Neural crest cell (in vitro differentiated cells): ENCODE data around the gene TOMM7. TPM values are rescaled to one million over a fixed set of nuclear protein-coding genes. Genes with fewer than 3 reads are reported as not detected.
"Not testable (repeated sequence)": the region's sequence is repeated elsewhere in the genome, so short reads cannot be mapped to it uniquely, and the experiment has no call there.

ENCODE experiments used
- DNase-seq: peaks from one replicate; pipeline ENCODE4 v3.0.0; 2021; ENCODE audit warnings: low read depth, mixed read lengths, low spot score
- H3K27ac Mint-ChIP-seq: one replicate; pipeline ENCODE4 v1.8.0; 2021; ENCODE audit warnings: mild to moderate bottlenecking, mixed read lengths; ENCODE audit not compliant: unreplicated experiment
- H3K27me3 Mint-ChIP-seq: 2 replicates; pipeline ENCODE4 v1.8.0; 2021; ENCODE audit warnings: low read depth, mild to moderate bottlenecking, mixed read lengths
- H3K36me3 Mint-ChIP-seq: 2 replicates; pipeline ENCODE4 v1.8.0; 2021; ENCODE audit warnings: low read depth, mild to moderate bottlenecking, mixed read lengths
- H3K4me1 Mint-ChIP-seq: 2 replicates; pipeline ENCODE4 v1.8.0; 2021; ENCODE audit warnings: mixed read lengths
- H3K4me3 Mint-ChIP-seq: one replicate; pipeline ENCODE4 v1.8.0; 2021; ENCODE audit warnings: mild to moderate bottlenecking, mixed read lengths
- H3K9me3 Mint-ChIP-seq: 2 replicates; pipeline ENCODE4 v1.8.0; 2021; ENCODE audit warnings: mixed read lengths
- CTCF ChIP-seq: fragments of 200-600 bp; sonication (generic); conservative IDR thresholded peaks from 2 replicates; pipeline ENCODE4 v1.5.0; 2021; ENCODE audit warnings: antibody characterized with exemption, mild to moderate bottlenecking
- total RNA-seq: library from RNA; stranded (reverse); gene quantifications from 2 replicates; pipeline ENCODE4 v1.2.1, GENCODE V29; 2021

The TOMM7 gene
- total RNA-seq, 1 donor from 2014 or later, result 179 TPM

- Mint-ChIP-seq H3K9me3 (no peaks in the 10 kb centered on the region), H3K27ac (no peak overlapping the region), H3K4me1 (peaks cover 4% of the 10 kb centered on the region), H3K27me3 (no peaks in the 10 kb centered on the region), H3K36me3 (peaks cover 6% of the 10 kb centered on the region), H3K4me3 (no peak overlapping the region)
- TF ChIP-seq CTCF, result no peak
- DNase-seq, result no peak
Observed at GRCh38 chr7:22809902-22810642, 12.6 kb downstream of the TOMM7 start.

- no peak for TF ChIP-seq CTCF
- H3K4me3 Mint-ChIP-seq, result no peak overlapping the region
- H3K4me1 Mint-ChIP-seq, result peaks cover 4% of the 10 kb centered on the region
- H3K27me3 Mint-ChIP-seq, result no peaks in the 10 kb centered on the region
- H3K36me3 Mint-ChIP-seq, result peaks cover 5% of the 10 kb centered on the region
- no peaks in the 10 kb centered on the region for H3K9me3 Mint-ChIP-seq
- no peak overlapping the region for H3K27ac Mint-ChIP-seq
- no peak for DNase-seq
Observed at GRCh38 chr7:22808140-22808539, 14.5 kb downstream of the TOMM7 start.

- DNase-seq, result no peak
- Mint-ChIP-seq H3K27me3 (no peaks in the 10 kb centered on the region), H3K9me3 (no peaks in the 10 kb centered on the region), H3K36me3 (peaks cover 4% of the 10 kb centered on the region), H3K27ac (no peak overlapping the region), H3K4me3 (no peak overlapping the region), H3K4me1 (peaks cover 16% of the 10 kb centered on the region)
- TF ChIP-seq CTCF, result no peak
Observed at GRCh38 chr7:22806752-22807151, 15.9 kb downstream of the TOMM7 start.

GRCh38 chr7:22805227-22805626 is 17.4 kb downstream of the TOMM7 start:
- Mint-ChIP-seq H3K4me1 (peaks cover 16% of the 10 kb centered on the region), H3K27ac (no peak overlapping the region), H3K4me3 (no peak overlapping the region), H3K36me3 (peaks cover 4% of the 10 kb centered on the region), H3K27me3 (no peaks in the 10 kb centered on the region), H3K9me3 (no peaks in the 10 kb centered on the region)
- TF ChIP-seq CTCF, result no peak
- DNase-seq, result no peak

GRCh38 chr7:22802831-22803230 is 19.8 kb downstream of the TOMM7 start:
- DNase-seq, H3K9me3 Mint-ChIP-seq, H3K36me3 Mint-ChIP-seq, H3K27ac Mint-ChIP-seq, H3K4me3 Mint-ChIP-seq, H3K27me3 Mint-ChIP-seq: not testable (repeated sequence)
- H3K4me1 Mint-ChIP-seq, result peaks cover 15% of the 10 kb centered on the region

GRCh38 chr7:22802426-22802825 is 20.2 kb downstream of the TOMM7 start:
- no peak for DNase-seq
- H3K9me3 Mint-ChIP-seq, result peaks cover 4% of the 10 kb centered on the region
- peaks cover 6% of the 10 kb centered on the region for H3K36me3 Mint-ChIP-seq
- peaks cover 12% of the 10 kb centered on the region for H3K4me1 Mint-ChIP-seq
- TF ChIP-seq CTCF, result no peak
- H3K4me3 Mint-ChIP-seq, result no peak overlapping the region
- H3K27me3 Mint-ChIP-seq, result no peaks in the 10 kb centered on the region
- H3K27ac Mint-ChIP-seq, result no peak overlapping the region
